HG02798 (cell line): ENCODE results near the gene PRPF18.
"Not testable (repeated sequence)": the region's sequence is repeated elsewhere in the genome, so short reads cannot be mapped to it uniquely, and the experiment has no call there.

Experiments used
- ATAC-seq: cut with Tn5 transposase; IDR thresholded peaks from one replicate; pipeline ENCODE4 v1.9.1; 2021; ENCODE audit warnings: mild to moderate bottlenecking; ENCODE audit not compliant: unreplicated experiment, poor library complexity

Gene PRPF18, protein sequence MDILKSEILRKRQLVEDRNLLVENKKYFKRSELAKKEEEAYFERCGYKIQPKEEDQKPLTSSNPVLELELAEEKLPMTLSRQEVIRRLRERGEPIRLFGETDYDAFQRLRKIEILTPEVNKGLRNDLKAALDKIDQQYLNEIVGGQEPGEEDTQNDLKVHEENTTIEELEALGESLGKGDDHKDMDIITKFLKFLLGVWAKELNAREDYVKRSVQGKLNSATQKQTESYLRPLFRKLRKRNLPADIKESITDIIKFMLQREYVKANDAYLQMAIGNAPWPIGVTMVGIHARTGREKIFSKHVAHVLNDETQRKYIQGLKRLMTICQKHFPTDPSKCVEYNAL

DNA sequence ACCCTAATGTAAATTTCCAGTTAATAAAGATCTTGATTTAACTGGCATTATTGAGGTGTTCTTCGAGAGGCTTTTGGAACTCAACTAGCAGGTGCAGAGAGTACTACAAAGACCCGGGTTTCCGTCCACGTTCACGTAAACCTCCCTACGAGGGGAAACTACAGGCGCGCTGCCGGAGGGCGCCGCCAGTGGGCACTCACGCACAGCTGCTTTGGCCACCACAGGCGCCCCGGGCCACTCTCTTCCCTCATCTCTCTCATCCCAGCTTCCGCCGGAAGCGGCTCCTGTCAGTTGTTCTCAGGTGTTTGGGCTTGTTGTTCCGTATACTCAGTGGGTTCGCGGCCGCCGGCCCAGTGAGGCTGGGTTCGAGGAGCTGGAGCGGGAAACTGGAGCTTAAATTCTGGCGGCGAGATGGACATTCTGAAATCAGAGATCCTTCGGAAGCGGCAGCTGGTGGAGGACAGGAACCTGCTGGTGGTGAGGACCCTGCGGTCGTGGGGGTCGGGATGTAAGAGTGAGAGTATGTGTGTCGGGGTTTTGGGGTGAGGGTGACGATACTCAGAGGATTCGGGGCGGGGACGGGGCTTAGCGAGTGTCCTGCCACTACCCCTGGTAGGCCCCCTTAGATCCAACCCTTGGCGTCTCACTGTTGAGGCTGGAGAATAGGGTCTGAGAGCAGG, at the start of gene PRPF18:
TSS of gene PRPF18 (plus strand) at position 290 of the 680 bp plus-strand sequence. CDS start at position 412, 122 bp downstream.
- ATAC-seq: peak; percentile 100

DNA sequence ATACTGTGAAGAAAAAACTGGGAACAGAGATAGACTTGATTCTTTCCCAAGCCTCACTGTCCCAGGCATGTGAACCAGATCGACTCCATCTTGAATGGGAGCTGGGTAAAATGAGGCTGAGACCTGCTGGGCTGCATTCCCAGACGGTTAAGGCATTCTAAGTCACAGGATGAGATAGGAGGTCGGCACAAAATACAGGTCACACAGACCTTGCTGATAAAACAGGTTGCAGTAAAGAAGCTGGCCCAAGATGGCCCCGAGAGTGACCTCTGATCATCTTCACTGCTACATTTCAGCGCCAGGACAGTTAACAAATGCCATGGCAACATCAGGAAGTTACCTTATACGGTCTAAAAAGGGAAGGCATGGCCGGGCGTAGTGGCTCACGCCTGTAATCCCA, 48.8 kb upstream of the PRPF18 start:
- ATAC-seq: not testable (repeated sequence)

DNA sequence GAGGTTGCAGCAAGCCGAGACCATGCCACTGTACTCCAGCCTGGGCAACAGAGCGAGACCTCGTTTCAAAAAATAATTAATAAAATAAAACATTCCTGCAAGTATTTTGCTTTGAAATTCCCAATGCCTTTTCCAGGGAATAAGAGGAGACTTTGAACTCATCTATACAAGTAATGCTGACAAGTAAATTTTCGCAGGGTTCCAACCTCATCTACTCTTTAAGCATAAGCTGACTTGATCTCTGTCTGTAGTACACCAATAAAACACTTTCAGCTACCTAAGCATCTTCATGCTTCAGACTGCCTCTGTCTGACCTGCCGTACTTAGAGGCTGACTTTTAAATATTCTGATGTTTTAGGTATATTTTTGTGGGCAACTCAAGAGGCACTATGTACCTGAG, 44.2 kb upstream of the PRPF18 start:
- no peak for ATAC-seq

DNA sequence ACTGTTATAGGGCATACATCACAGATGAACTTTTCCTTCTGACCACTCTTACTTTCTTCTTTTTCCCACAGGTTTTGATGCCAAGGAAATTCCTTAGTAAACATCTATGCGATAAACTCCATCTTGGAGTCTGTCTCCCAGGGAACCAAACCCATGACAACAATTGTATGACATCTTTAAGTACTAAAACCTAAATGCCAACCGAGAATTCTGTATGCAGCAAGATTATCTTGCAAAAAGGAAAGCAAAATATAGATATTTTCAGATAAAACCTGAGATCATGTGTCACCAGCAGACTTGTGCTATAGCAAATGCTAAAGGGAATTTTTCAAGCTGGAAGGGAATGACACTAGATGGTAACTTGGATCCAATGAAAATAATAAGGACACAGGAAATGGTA, 36.0 kb upstream of the PRPF18 start:
- no peak for ATAC-seq

DNA sequence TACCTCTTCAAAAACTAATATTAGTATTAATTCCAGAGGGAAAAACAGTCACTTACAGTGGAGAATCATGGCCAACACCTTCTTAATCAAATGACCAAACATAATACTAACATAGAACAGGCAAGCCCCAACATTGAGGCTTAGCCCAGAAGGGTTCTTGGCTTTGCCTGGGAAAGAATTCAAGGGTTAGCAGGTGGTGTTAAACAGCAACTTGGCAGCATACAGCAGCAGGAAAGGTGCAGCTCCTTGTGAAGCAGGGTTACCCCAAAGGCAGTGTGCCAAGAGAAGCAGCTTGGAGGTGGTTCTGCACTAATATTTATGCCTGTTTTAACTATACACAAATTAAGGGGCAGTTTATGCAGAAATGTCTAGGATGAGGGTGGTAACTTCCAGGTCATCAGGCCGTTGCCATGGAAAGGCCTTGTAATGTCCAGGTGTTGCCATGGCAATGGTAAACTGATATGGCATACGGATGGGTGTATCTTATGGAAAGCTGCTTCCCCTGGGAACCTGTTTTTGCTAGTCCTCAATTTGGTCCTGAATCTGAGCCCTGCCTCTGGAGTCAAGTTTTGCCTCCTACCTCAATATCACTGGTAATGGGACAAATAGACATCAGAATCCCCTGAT, 30.8 kb upstream of the PRPF18 start:
- no peak for ATAC-seq

DNA sequence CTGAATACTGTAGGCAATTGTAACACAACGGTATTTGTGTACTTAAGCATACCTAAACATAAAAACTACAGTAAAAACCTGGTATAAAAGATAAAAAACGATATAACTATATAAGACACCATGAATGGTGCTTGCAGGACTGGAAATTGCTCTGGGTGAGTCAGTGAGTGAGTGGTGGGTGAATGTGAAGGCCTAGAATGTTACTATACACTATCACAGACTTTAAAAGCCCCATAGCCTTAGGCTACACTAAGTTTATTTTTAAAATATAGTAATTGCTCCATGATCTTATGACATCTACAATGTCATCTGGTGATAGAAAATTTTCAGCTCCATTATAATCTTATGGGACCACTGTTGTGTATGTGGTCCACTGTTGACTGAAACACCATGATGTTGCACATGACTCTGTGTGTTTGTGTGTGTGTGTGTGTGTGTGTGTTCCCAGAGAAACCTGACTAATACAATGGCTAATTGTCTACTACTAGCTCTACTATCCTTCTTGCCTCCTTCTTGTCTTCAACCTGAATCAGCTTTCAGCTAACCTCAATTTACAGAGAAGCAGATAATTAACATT, 27.6 kb upstream of the PRPF18 start:
- ATAC-seq: no peak

DNA sequence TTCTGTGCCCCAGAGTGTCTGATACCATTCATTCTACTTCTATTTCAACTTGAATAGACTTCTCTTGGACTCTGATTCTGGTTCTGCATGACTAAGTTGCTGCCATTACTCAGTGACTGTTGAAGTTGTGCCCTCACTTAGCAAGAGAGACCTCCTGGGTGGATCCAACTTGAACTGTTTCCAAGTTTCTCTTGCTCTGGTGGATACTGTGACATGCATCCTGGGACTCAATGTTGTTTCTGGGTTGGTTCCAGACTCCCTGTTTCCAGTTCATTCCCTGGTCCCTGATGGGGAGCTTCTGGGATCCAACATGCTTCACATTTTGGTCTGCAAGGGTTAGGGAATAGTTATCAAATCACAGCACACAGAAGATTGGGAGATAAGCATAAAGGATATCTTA, 26.2 kb upstream of the PRPF18 start:
- no peak for ATAC-seq

DNA sequence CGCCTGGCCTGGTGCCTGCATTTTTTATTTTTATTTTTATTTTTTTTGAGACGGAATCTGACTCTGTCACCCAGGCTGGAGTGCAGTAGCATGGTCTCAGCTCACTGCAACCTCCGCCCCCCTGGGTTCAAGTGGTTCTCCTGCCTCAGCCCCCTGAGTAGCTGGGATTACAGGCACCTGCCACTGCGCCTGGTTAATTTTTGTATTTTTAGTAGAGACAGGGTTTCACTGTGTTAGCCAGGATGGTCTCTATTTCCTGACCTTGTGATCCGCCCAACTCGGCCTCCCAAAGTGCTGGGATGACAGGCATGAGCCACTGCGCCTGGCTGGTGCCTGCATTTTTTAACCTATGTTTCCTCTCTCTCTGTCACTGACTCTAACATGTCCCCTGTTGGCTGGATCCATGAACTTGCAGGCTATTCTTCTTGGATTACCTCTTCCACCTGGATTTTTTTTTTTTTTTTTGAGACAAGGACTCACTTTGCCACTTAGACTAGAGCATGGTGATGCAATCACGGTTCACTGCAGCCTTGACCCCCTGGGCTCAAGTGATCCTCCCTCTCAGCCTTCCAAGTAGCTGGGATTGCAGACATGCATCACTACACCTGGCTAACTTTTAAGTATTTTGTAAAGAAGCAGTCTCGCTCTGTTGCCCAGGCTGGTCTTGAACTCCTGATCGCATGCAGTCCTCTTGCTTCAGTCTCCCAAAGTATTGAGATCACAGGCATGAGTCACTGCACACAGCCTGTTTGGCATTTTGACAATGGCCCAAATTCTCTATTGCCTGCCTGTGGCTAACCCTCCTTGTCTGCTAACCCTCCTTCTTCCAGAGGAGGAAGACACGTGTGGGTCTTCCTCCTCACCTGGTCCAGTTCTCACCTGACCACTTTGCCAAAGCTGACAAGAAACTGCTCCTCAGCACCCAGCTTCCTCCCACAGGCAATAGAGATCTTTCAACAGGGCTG, 23.0 kb upstream of the PRPF18 start:
- ATAC-seq: no peak

DNA sequence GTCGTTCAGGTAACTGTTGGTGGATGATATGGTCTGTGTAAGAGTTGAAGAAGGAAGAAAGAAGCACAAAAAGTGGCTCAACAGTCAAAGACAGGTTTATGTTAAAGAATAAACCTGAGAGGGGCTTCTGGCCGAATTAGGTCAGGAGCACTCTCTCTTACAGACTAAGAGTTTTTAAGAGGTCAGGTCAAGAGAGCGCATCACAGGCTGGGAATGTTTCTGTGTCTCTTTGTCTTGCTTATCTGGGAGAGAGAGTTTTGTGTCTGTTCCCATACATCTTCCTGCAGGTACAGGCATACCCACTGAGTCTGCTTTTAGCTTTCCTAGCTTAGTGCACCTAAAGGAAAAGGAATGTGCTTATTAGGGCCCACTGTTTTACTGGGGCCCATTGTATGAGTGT, 22.2 kb upstream of the PRPF18 start:
- no peak for ATAC-seq

DNA sequence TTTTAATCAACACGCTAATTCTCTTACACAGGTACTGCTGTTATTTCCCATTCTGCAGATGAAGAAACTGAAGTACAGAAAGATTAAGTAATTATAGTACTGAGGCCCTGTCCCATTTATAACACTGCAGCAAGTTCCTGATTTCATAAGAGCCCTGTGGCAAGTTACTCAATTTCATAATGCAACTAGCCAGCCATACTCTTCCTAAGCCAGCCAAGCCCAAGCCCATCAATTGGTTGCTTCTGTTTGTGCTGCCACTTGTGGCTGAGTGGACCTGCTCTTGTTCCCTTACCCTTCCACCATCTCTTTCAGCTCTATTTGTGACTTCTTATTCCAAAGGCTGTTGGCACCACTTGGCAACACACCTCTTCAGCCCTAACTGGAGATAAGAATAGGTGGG, 19.7 kb upstream of the PRPF18 start:
- ATAC-seq: no peak

DNA sequence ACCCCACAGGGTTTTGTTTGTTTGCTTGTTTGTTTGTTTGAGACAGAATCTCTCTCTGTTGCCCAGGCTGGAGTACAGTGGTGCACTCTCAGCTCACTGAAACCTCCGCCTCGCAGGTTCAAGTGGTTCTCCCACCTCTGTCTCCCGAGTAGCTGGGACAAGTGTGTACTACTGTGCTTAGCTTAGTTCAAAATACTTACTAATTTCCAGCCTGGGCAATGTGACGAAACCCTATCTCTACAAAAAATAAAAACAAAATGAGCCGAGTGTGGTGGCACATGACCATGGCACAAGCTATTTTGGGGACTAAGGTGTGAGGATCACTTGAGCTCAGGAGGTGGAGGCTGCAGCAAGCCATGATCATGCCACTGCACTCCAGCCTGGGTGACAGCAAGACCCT, 15.2 kb upstream of the PRPF18 start:
- ATAC-seq: no peak

DNA sequence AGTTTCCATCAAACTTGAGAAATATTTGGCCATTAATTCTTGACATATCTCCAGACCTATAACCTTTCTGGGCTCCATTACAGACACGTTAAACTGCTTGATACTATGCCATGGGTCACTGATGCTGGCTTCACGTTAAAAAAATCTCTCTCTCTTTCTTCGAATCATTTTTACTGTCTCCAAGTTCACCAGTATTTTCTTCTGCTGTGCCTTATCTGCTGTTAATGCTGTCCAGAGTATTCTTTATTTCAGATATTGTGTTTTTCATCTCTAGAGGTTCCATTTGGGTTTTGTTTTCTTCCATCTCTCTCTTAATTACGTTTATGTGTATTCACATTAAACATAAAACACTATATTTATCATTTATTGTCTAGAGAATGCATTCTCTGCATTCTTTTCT, 12.8 kb upstream of the PRPF18 start:
- no peak for ATAC-seq

DNA sequence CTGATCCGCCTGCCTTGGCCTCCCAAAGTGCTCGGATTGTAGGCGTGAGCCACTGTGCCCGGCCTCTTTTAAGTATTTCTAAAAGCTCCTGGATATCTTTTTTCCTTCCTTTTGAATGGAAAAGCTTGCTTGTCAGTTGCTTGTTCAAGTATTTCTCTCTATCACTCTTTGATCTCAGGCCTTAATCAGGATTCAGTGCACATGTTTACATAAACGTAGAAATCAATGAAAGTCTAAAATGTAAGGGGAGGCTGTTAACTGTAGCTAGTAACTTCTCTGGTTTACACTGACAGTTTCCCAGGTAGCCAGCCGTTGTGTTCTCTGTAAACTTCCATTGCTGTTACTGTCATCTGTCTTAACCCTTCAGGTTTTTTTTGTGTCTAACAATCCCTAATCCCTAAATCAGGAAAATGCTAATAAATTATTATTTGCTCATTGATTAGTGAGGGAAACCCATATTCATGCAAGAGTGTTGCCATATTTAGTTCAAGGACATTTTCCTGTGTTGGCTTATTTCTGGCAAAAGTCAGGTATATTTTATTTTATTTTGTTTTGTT, 1.5 kb upstream of the PRPF18 start:
- no peak for ATAC-seq

DNA sequence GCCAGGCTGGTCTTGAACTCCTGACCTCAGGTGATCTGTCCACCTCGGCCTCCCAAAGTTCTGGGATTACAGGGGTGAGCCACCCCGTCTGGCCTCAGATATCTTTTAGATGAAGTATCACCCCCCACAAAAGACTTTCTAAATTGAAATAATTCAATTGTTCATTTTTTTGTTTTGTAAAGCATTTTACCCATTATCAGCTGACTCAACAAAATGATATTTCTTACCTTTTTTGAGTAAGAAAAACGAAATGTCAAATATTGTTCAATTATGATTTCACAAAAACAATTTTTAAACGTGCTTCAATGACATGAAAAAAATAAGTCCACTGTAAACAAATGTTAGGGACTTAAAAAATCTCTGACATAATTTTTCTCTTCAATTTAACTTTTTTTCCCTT, 822 bp upstream of the PRPF18 start:
- no peak for ATAC-seq

DNA sequence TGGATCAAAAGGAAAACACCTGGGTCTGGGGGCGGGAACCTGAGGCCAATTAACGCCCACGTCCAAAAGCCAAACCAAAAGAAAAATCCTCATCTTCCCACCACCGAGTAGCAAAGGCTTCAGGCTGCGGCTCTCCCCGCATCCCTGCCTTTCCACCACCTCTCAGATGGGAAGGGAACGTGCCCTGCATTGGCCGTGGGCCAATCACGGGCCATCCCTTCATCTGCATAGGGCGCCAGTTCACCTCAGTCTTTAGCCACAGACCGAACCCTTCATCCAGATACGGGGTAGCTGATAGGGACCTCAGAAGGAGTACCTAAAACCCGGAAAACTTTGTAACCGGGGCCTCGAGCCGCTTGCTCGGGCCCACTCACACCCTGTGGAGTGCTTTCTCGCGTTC, 626 bp downstream of the PRPF18 start:
- ATAC-seq: no peak

DNA sequence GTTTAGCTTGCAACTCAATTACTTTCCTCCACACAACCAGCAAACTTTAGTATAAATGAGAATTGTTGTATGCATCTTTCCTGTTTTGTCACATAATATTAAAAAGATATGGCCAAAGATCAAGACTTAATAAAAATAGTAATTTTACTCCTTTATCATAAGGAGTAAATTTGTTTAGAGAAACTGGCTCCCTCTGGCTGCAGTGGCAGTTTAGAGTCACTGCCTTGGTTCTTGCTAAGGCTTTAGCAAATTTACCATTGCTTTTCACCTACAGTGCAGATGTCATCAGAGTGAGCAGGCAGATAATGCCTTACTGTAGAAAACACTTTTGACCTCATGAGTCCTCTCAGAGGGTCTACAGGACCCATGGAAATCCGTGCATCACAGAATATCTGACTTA, 2.6 kb downstream of the PRPF18 start:
- ATAC-seq: no peak

DNA sequence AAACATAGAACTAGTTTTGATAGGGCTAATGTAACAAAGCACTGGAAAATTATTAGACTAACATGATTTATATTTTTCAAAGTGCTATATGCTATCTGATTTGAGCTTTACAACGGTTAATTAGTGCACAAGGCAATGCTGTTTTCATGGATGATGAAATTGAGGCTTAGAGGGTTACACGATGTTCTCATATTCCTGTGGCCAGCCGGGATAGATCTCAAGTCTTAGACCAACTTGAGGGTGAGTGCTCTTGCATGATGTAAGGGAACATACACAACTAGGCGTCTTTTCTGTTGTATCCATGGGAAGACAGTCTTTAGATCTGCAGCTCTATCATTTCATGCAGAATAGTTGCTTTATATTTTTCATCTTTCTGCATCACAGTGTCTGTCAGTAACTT, 4.1 kb downstream of the PRPF18 start:
- no peak for ATAC-seq

DNA sequence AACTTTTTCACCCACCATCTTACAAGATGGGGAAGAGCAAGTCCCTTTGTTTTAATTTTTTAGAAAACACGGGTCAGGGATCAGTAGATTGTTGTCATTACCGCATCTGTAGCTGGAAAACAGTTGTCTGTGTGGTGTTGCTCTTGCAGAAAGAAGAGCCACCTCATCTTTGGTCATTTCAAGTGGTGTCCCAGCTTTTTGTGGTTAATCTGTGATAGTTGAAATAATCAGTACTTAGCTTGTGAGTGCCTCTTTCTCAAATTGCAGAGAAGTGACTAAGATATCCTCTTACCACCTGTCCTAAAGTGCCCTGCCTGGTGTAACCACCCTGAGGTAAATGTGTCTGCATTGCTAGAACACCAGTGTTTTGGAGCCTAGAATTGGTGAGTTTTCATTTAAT, 5.5 kb downstream of the PRPF18 start:
- no peak for ATAC-seq

DNA sequence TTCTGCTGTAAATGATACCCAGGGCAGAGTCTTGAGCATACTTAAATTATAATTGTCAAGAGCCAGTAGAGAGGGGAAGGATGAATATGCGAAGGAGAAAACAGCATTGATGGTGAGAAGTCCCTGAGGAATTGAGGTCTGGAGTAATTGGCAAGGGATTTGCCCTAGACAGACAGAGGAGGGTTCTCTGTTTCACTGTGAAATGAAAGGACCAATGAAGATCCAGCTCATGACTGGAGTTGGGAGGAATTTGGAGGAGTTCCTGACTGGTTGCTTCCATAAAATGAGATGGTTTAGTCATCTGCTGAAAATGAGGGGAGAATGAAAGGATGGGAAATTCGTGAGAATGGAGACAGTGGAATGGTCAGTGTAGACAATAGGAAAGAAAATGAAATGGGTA, 6.8 kb downstream of the PRPF18 start:
- no peak for ATAC-seq

DNA sequence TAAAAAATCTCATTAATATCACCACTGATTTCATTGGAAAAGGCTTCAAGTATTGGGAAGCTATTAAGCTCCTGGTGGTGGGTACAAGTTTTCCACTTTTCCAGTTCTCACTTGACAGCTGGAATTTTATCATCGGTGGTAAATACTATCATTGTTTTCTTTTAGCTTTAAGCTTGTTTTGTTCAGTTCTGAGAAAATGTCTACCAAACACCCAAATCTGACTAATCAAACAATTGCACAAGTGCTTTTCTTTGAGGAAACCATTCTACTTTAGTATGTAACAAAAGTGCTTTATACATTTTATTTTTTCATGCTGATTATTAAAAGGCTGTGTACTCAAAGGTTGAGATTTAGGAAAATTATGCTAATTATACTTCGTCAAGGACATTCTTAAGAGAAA, 7.9 kb downstream of the PRPF18 start:
- ATAC-seq: no peak
